IPS-15b (cell line): ENCODE measurements around the gene AGRN.
A peak's percentile ranks its signal among the peaks of the same experiment; 100 is the strongest.
"Not testable (repeated sequence)": the region's sequence is repeated elsewhere in the genome, so short reads cannot be mapped to it uniquely, and the experiment has no call there.

Experiments
- H3K27me3 ChIP-seq: one replicate; pipeline ENCODE4 v1.6.1; 2013; ENCODE audit warnings: low read length; ENCODE audit not compliant: control insufficient read depth, insufficient read depth
- H3K36me3 ChIP-seq: one replicate; pipeline ENCODE4 v1.6.1; 2013; ENCODE audit warnings: low read length; ENCODE audit not compliant: control insufficient read depth, insufficient read depth
- H3K4me1 ChIP-seq: one replicate; pipeline ENCODE4 v1.6.1; 2013; ENCODE audit warnings: mild to moderate bottlenecking, low read length; ENCODE audit not compliant: control insufficient read depth, insufficient read depth
- H3K4me3 ChIP-seq: one replicate; pipeline ENCODE4 v1.5.1; 2013; ENCODE audit warnings: low read depth, low read length
- H3K9ac ChIP-seq: one replicate; pipeline ENCODE4 v1.6.1; 2013; ENCODE audit warnings: low read depth, mild to moderate bottlenecking, low read length
- H3K9me3 ChIP-seq: one replicate; pipeline ENCODE4 v1.6.1; 2013; ENCODE audit warnings: mild to moderate bottlenecking, low read length; ENCODE audit not compliant: control insufficient read depth, insufficient read depth

Gene AGRN

DNA sequence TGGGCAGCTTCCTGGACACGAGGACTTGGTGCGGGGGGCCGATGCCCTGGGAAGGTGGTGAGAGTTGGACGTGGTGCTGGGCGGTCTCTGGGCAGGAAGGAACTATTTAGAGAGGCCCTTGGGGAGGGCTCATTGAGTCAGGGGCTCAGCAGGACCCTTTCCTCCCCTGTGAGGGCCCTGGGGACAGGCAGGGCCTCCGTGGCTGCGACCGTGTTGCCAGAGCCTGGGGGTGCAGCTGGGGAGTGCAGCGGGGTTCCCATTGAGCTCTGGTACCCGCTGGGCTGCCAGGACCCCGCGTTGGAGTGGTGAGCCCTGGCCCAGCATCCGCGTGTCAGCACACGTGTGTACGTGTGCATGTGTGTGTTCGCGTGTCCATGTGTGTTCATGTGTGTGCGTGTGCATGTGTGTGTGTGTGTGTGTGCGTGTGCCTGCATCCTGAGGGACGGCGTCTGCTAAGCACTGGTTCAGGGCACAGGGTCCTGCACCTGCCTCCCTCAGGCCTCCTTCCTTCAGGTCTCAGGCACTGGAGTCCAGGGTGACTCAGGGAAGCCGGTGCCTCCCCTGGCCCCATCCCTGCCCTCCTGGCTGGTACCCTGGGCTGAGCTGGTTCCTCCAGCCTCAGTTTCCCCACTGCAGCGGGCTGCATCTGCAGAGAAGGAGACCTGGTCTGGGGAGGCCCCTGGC is 43.5 kb downstream of the AGRN start:
- Histone ChIP-seq H3K4me3 (no peak overlapping the region), H3K9me3 (no peaks in the 10 kb centered on the region), H3K9ac (no peak overlapping the region), H3K36me3 (no peaks in the 10 kb centered on the region), H3K27me3 (peaks cover 33% of the 10 kb centered on the region), H3K4me1 (no peaks in the 10 kb centered on the region)

DNA sequence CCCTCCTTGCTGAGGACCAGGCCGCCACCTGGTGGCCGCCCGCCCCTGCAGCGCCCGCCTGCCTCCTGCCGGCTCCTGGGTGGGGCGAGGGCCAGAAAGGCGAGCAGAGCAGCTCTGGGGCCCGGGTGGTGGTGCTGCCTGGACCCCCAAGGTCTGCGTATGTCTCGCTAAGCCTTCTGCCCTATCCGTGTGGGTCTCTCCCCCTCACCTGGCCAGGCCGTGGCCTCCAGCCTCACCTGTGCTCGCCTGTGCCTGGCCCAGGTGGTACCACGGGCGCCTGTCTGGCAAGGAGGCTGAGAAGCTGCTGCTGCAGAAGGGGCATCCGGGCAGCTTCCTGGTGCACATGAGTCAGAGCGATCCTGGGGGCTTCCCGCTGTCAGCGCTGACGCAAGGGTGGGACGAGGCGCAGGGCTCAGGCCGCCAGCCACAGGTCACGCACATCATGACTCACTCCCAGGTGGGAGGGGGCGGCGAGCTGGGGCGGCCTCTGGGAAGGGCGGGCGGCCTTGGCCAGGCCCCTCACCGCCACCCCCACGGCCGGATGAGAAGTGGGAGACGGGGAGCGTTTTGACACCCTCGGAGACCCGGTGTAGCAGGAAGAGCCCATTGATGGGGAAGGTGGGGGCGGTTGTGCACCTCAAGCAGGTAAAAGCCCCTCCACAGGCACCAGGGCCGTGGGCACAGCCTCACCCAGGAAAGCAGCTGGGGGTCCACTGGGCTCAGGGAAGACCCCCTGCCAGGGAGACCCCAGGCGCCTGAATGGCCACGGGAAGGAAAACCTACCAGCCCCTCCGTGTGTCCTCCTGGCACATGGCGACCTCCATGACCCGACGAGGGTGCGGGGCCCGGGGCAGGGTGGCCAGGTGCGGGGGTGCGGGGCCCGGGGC is 44.3 kb downstream of the AGRN start:
- no peaks in the 10 kb centered on the region for H3K9me3 ChIP-seq
- peak overlapping the region; percentile 22 for H3K4me3 ChIP-seq
- no peaks in the 10 kb centered on the region for H3K4me1 ChIP-seq
- H3K9ac ChIP-seq = no peak overlapping the region
- no peaks in the 10 kb centered on the region for H3K36me3 ChIP-seq
- peaks cover 28% of the 10 kb centered on the region for H3K27me3 ChIP-seq

- H3K9ac ChIP-seq = no peak overlapping the region
- H3K9me3 ChIP-seq = no peaks in the 10 kb centered on the region
- H3K27me3 ChIP-seq = peaks cover 30% of the 10 kb centered on the region
- no peak overlapping the region for H3K4me3 ChIP-seq
- no peaks in the 10 kb centered on the region for H3K36me3 ChIP-seq
- H3K4me1 ChIP-seq = no peaks in the 10 kb centered on the region
Measured at GRCh38 chr1:1065265-1065939, 45.5 kb downstream of the AGRN start.

- peaks cover 27% of the 10 kb centered on the region for H3K27me3 ChIP-seq
- H3K4me1 ChIP-seq, H3K4me3 ChIP-seq, H3K36me3 ChIP-seq, H3K9ac ChIP-seq, H3K9me3 ChIP-seq: not testable (repeated sequence)
Measured at GRCh38 chr1:1065940-1066304, 46.0 kb downstream of the AGRN start.

GRCh38 chr1:1066403-1067283 is 46.7 kb downstream of the AGRN start:
- Histone ChIP-seq H3K36me3 (no peaks in the 10 kb centered on the region), H3K9ac (no peak overlapping the region), H3K4me1 (no peaks in the 10 kb centered on the region), H3K9me3 (no peaks in the 10 kb centered on the region), H3K27me3 (peaks cover 25% of the 10 kb centered on the region), H3K4me3 (no peak overlapping the region)

GRCh38 chr1:1067284-1067859 is 47.5 kb downstream of the AGRN start:
- Histone ChIP-seq H3K27me3 (peaks cover 21% of the 10 kb centered on the region), H3K4me1 (no peaks in the 10 kb centered on the region), H3K4me3 (no peak overlapping the region), H3K9ac (no peak overlapping the region), H3K36me3 (no peaks in the 10 kb centered on the region), H3K9me3 (no peaks in the 10 kb centered on the region)

- H3K36me3 ChIP-seq = no peaks in the 10 kb centered on the region
- H3K27me3 ChIP-seq = peaks cover 17% of the 10 kb centered on the region
- no peaks in the 10 kb centered on the region for H3K4me1 ChIP-seq
- no peaks in the 10 kb centered on the region for H3K9me3 ChIP-seq
- peak overlapping the region; percentile 49 for H3K4me3 ChIP-seq
- H3K9ac ChIP-seq = no peak overlapping the region
Measured at GRCh38 chr1:1067860-1068516, 48.1 kb downstream of the AGRN start.

GRCh38 chr1:1068517-1069055 is 48.7 kb downstream of the AGRN start:
- H3K9me3 ChIP-seq = no peaks in the 10 kb centered on the region
- H3K36me3 ChIP-seq = no peaks in the 10 kb centered on the region
- H3K4me1 ChIP-seq = no peaks in the 10 kb centered on the region
- H3K4me3 ChIP-seq = peak overlapping the region; percentile 49
- H3K27me3 ChIP-seq = peaks cover 11% of the 10 kb centered on the region
- no peak overlapping the region for H3K9ac ChIP-seq

DNA sequence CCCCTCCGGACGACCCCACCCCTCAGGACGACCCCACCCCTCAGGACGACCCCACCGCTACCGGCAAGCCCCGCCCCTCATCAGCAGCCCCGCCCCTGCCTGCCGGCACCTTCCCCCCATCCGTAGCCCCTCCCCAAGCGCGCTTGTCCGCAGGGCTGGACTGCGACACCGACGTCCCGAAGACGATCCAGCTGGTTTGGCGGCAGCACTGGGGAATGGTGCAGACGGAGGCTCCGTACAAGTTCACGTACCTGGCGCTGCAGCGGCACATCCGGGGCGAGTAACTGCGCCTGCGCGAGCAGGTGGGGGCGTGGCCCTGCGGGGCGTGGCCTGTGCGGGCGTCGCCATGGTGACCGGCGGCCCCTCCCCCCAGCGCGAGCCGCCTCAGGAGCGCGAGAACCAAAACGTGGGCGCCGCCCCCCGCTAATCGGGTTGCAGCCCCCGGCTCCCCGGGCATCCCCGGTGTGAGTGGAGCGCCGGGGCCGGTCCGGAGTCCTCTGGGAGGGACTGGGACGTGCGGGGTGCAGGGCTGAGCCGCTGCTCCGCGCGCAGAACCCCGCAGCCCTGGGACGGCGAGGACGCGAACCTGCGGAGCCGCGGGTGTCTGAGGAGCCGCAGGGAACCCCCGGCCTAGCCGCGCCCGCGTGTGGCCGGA is 49.3 kb downstream of the AGRN start:
- Histone ChIP-seq H3K9ac (no peak overlapping the region), H3K4me1 (no peaks in the 10 kb centered on the region), H3K27me3 (peaks cover 11% of the 10 kb centered on the region), H3K36me3 (no peaks in the 10 kb centered on the region), H3K9me3 (no peaks in the 10 kb centered on the region), H3K4me3 (peak overlapping the region; percentile 88)
